ENCODE data around the gene SMIM35. TPM values are rescaled to one million over a fixed set of nuclear protein-coding genes. Genes with fewer than 3 reads are reported as not detected.

The SMIM35 gene
- total RNA-seq, 4 donors from 2014 or later = not detected

GRCh38 chr11:118054712-118055640 is 31.8 kb downstream of the SMIM35 start:
- no peaks in the 10 kb centered on the region for H3K27me3 ChIP-seq
- no peaks in the 10 kb centered on the region for H3K36me3 ChIP-seq
- H3K9me3 ChIP-seq = no peaks in the 10 kb centered on the region
- no peak overlapping the region for H3K4me3 ChIP-seq
- peak in 1 of 3 donors; percentile 23 for DNase-seq
- no peak overlapping the region for H3K27ac ChIP-seq
- peaks cover 0 to 9% (median 2%) of the 10 kb centered on the region in 4 donors for H3K4me1 ChIP-seq
- no peak for TF ChIP-seq POLR2A (IDR thresholded peaks at IDR 0.05)
- TF ChIP-seq, protein P1, sequence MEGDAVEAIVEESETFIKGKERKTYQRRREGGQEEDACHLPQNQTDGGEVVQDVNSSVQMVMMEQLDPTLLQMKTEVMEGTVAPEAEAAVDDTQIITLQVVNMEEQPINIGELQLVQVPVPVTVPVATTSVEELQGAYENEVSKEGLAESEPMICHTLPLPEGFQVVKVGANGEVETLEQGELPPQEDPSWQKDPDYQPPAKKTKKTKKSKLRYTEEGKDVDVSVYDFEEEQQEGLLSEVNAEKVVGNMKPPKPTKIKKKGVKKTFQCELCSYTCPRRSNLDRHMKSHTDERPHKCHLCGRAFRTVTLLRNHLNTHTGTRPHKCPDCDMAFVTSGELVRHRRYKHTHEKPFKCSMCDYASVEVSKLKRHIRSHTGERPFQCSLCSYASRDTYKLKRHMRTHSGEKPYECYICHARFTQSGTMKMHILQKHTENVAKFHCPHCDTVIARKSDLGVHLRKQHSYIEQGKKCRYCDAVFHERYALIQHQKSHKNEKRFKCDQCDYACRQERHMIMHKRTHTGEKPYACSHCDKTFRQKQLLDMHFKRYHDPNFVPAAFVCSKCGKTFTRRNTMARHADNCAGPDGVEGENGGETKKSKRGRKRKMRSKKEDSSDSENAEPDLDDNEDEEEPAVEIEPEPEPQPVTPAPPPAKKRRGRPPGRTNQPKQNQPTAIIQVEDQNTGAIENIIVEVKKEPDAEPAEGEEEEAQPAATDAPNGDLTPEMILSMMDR (IDR thresholded peaks at IDR 0.05) = no peak

GRCh38 chr11:118052581-118053206 is 34.1 kb downstream of the SMIM35 start:
- peak in 1 of 3 donors; percentile 43 for DNase-seq
- Histone ChIP-seq H3K27ac (peak overlapping the region in 2 of 4 donors; percentile 30 to 69), H3K36me3 (no peaks in the 10 kb centered on the region), H3K27me3 (no peaks in the 10 kb centered on the region), H3K4me3 (no peak overlapping the region), H3K4me1 (peaks cover 0 to 9% (median 2%) of the 10 kb centered on the region in 4 donors), H3K9me3 (no peaks in the 10 kb centered on the region)
- TF ChIP-seq POLR2A (IDR thresholded peaks at IDR 0.05) = no peak
- TF ChIP-seq, protein P1 (IDR thresholded peaks at IDR 0.05) = no peak

DNA sequence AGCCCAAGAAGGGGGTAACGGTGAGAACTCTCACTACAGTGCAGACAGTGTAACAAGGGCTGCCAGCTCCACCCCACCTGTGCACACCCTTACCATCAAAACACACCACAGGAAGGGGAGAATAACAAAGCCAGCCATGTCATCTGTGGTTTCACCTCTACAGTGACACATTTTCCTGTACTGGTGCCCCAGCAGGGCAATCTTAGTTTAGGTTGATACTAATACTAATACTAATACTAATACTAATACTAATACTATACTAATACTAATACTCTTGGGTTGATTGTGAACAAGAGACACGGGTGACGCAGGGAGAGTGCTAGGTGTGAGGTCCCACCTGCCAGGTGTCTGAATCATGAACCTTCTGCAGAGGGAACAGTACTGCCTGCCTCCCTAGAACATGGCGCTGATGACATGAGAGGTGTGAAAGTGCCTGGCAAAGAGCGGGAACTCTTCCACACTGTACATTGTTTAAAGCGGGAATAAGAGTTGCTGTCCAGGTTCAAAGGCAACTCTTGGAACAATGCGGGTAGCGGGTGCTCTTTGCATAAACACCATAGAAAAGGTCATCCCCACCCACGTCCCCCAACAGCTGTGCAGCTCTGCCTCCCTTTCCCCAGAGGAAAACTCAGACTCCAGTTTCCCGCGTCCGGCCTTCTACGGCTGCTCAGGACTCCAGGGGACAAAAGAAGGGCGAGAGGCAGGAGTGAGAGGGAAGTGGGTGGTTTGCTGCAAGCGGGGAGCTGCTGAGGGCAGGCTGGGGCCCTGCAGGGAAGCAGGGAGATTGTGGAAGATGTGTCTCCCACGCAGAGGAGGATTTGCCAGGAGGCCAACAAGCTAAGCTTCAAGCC is 34.9 kb downstream of the SMIM35 start:
- peak in 2 of 3 donors; percentile 75 to 81 for DNase-seq
- H3K4me1 ChIP-seq = peaks cover 0 to 9% (median 2%) of the 10 kb centered on the region in 4 donors
- H3K9me3 ChIP-seq = no peaks in the 10 kb centered on the region
- no peak overlapping the region for H3K4me3 ChIP-seq
- no peaks in the 10 kb centered on the region for H3K27me3 ChIP-seq
- no peak for TF ChIP-seq POLR2A (IDR thresholded peaks at IDR 0.05)
- TF ChIP-seq, protein P1 (IDR thresholded peaks at IDR 0.05) = no peak
- peak overlapping the region in 3 of 4 donors; percentile 51 to 69 (median 53) for H3K27ac ChIP-seq
- no peaks in the 10 kb centered on the region for H3K36me3 ChIP-seq

GRCh38 chr11:118051136-118051610 is 35.6 kb downstream of the SMIM35 start:
- peak in 1 of 3 donors; percentile 48 for DNase-seq
- H3K27me3 ChIP-seq = no peaks in the 10 kb centered on the region
- no peaks in the 10 kb centered on the region for H3K9me3 ChIP-seq
- H3K4me3 ChIP-seq = no peak overlapping the region
- no peaks in the 10 kb centered on the region for H3K36me3 ChIP-seq
- peaks cover 0 to 9% (median 2%) of the 10 kb centered on the region in 4 donors for H3K4me1 ChIP-seq
- TF ChIP-seq, protein P1 (IDR thresholded peaks at IDR 0.05) = no peak
- peak overlapping the region; percentile 26 to 69 (median 52) for H3K27ac ChIP-seq
